ENCODE results near the gene LMCD1. TPM values are rescaled to one million over a fixed set of nuclear protein-coding genes. Genes with fewer than 3 reads are reported as not detected.

Gene LMCD1
- total and polyA plus RNA-seq, 9 donors = 114 to 221 (median 185) TPM

- peak overlapping the region; percentile 92 for H3K27ac ChIP-seq (ENCODE audit: low read length)
- no peak overlapping the region for H3K4me3 ChIP-seq (ENCODE audit: low read length)
- DNase-seq = peak; percentile 60
- H3K27me3 ChIP-seq (ENCODE audit: control insufficient read depth, insufficient read depth, low read length) = no peaks in the 10 kb centered on the region
- WGBS (ENCODE audit: insufficient coverage) = 42% methylated on average over 2 of the region's 6 CpGs
- no peaks in the 10 kb centered on the region for H3K9me3 ChIP-seq (replicated peaks; ENCODE audit: control insufficient read depth, low read depth, low read length)
- peaks cover 58% of the 10 kb centered on the region for H3K36me3 ChIP-seq (ENCODE audit: control insufficient read depth, insufficient read depth, low read length)
- peaks cover 58% of the 10 kb centered on the region for H3K4me1 ChIP-seq (ENCODE audit: control insufficient read depth, insufficient read depth, low read length)
Measured at GRCh38 chr3:8555725-8556472, 54.3 kb downstream of the LMCD1 start.

DNA sequence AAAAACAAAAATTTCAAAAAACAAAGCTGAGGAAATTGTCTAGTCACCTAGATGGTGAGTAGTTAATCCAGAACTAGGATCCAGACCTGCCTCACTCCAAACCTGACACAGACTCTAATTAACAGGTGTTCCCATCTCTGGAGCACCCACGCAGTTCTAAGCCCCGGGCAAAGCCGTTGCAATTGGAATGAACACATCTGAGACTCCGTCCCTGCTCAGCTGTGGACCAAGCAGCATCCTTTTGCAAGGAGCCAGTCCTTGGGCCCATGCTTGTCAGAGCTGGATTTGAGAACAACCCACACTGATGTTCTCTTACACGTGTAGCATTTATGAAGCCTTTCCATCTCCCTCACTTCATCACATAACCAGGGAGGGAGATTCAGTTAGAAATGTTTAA is 54.8 kb downstream of the LMCD1 start:
- H3K4me1 ChIP-seq (ENCODE audit: control insufficient read depth, insufficient read depth, low read length) = peaks cover 60% of the 10 kb centered on the region
- H3K27me3 ChIP-seq (ENCODE audit: control insufficient read depth, insufficient read depth, low read length) = no peaks in the 10 kb centered on the region
- peaks cover 55% of the 10 kb centered on the region for H3K36me3 ChIP-seq (ENCODE audit: control insufficient read depth, insufficient read depth, low read length)
- DNase-seq = no peak
- 36% methylated on average over 4 of the region's 5 CpGs for WGBS (ENCODE audit: insufficient coverage)
- no peaks in the 10 kb centered on the region for H3K9me3 ChIP-seq (replicated peaks; ENCODE audit: control insufficient read depth, low read depth, low read length)
- H3K4me3 ChIP-seq (ENCODE audit: low read length) = no peak overlapping the region
- H3K27ac ChIP-seq (ENCODE audit: low read length) = peak overlapping the region; percentile 92

- no peak overlapping the region for H3K4me3 ChIP-seq (ENCODE audit: low read length)
- peak; percentile 92 for DNase-seq
- 29% methylated on average over 3 of the region's 4 CpGs for WGBS (ENCODE audit: insufficient coverage)
- H3K27me3 ChIP-seq (ENCODE audit: control insufficient read depth, insufficient read depth, low read length) = no peaks in the 10 kb centered on the region
- H3K27ac ChIP-seq (ENCODE audit: low read length) = peak overlapping the region; percentile 45
- H3K4me1 ChIP-seq (ENCODE audit: control insufficient read depth, insufficient read depth, low read length) = peaks cover 62% of the 10 kb centered on the region
- peaks cover 47% of the 10 kb centered on the region for H3K36me3 ChIP-seq (ENCODE audit: control insufficient read depth, insufficient read depth, low read length)
- H3K9me3 ChIP-seq (replicated peaks; ENCODE audit: control insufficient read depth, low read depth, low read length) = no peaks in the 10 kb centered on the region
Measured at GRCh38 chr3:8557298-8557697, 55.7 kb downstream of the LMCD1 start.

GRCh38 chr3:8558645-8559044 is 57.0 kb downstream of the LMCD1 start:
- no peaks in the 10 kb centered on the region for H3K27me3 ChIP-seq (ENCODE audit: control insufficient read depth, insufficient read depth, low read length)
- H3K4me1 ChIP-seq (ENCODE audit: control insufficient read depth, insufficient read depth, low read length) = peaks cover 55% of the 10 kb centered on the region
- H3K36me3 ChIP-seq (ENCODE audit: control insufficient read depth, insufficient read depth, low read length) = peaks cover 40% of the 10 kb centered on the region
- WGBS (ENCODE audit: insufficient coverage) = no CpG with 5 or more reads among the region's 2 CpGs
- no peaks in the 10 kb centered on the region for H3K9me3 ChIP-seq (replicated peaks; ENCODE audit: control insufficient read depth, low read depth, low read length)
- H3K4me3 ChIP-seq (ENCODE audit: low read length) = no peak overlapping the region
- DNase-seq = no peak
- H3K27ac ChIP-seq (ENCODE audit: low read length) = no peak overlapping the region

- Histone ChIP-seq H3K4me1 (ENCODE audit: control insufficient read depth, insufficient read depth, low read length) (peaks cover 49% of the 10 kb centered on the region), H3K36me3 (ENCODE audit: control insufficient read depth, insufficient read depth, low read length) (peaks cover 41% of the 10 kb centered on the region), H3K9me3 (replicated peaks; ENCODE audit: control insufficient read depth, low read depth, low read length) (no peaks in the 10 kb centered on the region), H3K4me3 (ENCODE audit: low read length) (no peak overlapping the region), H3K27me3 (ENCODE audit: control insufficient read depth, insufficient read depth, low read length) (no peaks in the 10 kb centered on the region), H3K27ac (ENCODE audit: low read length) (no peak overlapping the region)
- DNase-seq = no peak
- WGBS (ENCODE audit: insufficient coverage) = 100% methylated on average over 5 of the region's 6 CpGs
Measured at GRCh38 chr3:8559351-8559750, 57.7 kb downstream of the LMCD1 start.

- peak; percentile 51 for DNase-seq
- Histone ChIP-seq H3K36me3 (ENCODE audit: control insufficient read depth, insufficient read depth, low read length) (peaks cover 44% of the 10 kb centered on the region), H3K27me3 (ENCODE audit: control insufficient read depth, insufficient read depth, low read length) (no peaks in the 10 kb centered on the region), H3K4me1 (ENCODE audit: control insufficient read depth, insufficient read depth, low read length) (peaks cover 38% of the 10 kb centered on the region), H3K27ac (ENCODE audit: low read length) (peak overlapping the region; percentile 64), H3K4me3 (ENCODE audit: low read length) (no peak overlapping the region), H3K9me3 (replicated peaks; ENCODE audit: control insufficient read depth, low read depth, low read length) (no peaks in the 10 kb centered on the region)
- 73% methylated on average over 1 of the region's 5 CpGs for WGBS (ENCODE audit: insufficient coverage)
Measured at GRCh38 chr3:8560366-8561007, 58.9 kb downstream of the LMCD1 start.

DNA sequence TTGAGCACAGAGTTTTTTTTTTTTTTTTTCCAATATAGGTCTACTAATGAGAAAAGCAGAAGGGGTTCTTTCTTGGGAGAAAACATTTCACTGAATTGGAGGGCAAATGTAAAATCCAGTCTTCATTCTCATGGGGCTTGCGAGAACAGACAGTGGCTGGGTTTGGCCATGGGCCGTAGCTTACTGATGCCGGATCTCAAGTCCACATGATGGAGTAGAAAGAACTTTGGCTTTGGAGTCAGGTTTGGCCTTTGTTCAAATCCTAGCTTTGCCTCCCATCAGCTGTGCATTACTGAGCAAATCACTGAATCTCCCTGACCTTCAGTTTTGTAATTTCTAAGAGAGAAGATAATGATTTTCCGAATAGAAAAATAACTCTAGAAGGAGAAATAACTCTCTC is 59.7 kb downstream of the LMCD1 start:
- Histone ChIP-seq H3K27ac (ENCODE audit: low read length) (peak overlapping the region; percentile 64), H3K4me3 (ENCODE audit: low read length) (no peak overlapping the region), H3K27me3 (ENCODE audit: control insufficient read depth, insufficient read depth, low read length) (no peaks in the 10 kb centered on the region), H3K4me1 (ENCODE audit: control insufficient read depth, insufficient read depth, low read length) (peaks cover 33% of the 10 kb centered on the region), H3K9me3 (replicated peaks; ENCODE audit: control insufficient read depth, low read depth, low read length) (no peaks in the 10 kb centered on the region), H3K36me3 (ENCODE audit: control insufficient read depth, insufficient read depth, low read length) (peaks cover 49% of the 10 kb centered on the region)
- WGBS (ENCODE audit: insufficient coverage) = 17% methylated on average over 2 of the region's 4 CpGs
- DNase-seq = peak; percentile 94

DNA sequence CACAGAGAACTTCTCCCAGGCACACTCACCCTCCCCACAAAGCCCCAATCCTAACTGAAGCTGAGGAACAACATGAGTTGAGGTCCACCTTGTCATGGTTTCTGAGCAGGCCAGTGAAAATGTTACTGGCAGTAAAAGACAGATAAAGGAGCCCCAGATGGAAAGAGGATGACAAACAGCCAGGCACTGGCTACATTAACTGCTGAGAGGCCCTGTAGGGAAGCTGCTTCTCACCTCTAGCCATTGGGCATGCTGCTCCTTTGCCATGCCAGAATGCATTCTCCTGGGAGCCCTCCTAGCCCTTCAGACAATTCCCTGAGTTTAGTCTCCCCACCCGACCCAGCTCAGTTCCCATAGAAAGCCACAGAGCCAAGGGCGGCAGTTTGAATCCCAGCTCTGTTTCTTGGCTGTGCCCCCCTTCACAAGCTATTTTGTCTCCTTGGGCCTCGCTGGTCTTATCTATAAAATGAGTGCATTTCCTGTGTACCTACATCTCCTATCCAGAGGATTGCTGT is 60.5 kb downstream of the LMCD1 start:
- no peaks in the 10 kb centered on the region for H3K27me3 ChIP-seq (ENCODE audit: control insufficient read depth, insufficient read depth, low read length)
- WGBS (ENCODE audit: insufficient coverage) = 85% methylated on average over 2 of the region's 3 CpGs
- H3K4me3 ChIP-seq (ENCODE audit: low read length) = no peak overlapping the region
- H3K36me3 ChIP-seq (ENCODE audit: control insufficient read depth, insufficient read depth, low read length) = peaks cover 50% of the 10 kb centered on the region
- peaks cover 27% of the 10 kb centered on the region for H3K4me1 ChIP-seq (ENCODE audit: control insufficient read depth, insufficient read depth, low read length)
- H3K9me3 ChIP-seq (replicated peaks; ENCODE audit: control insufficient read depth, low read depth, low read length) = no peaks in the 10 kb centered on the region
- DNase-seq = no peak
- peak overlapping the region; percentile 64 for H3K27ac ChIP-seq (ENCODE audit: low read length)

DNA sequence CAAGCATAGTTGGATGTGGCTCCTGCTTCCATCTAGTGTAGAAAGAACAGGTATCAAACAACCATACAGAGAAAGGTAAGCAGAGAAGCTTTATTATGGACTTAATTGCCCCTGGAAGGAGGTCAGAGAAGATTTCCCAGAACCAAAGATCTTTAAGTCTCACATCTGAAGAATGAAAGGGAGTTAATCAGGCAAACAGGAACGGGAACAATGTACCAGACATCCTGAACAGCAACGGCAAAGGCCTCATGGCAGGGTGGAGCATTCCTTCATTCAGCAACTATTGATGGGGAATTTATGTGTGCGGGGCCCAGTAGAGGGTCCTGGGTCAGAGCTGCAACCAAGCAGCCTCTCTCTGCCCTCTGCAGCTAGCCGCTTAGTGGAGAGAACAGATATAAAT is 61.5 kb downstream of the LMCD1 start:
- Histone ChIP-seq H3K9me3 (replicated peaks; ENCODE audit: control insufficient read depth, low read depth, low read length) (no peaks in the 10 kb centered on the region), H3K27ac (ENCODE audit: low read length) (no peak overlapping the region), H3K36me3 (ENCODE audit: control insufficient read depth, insufficient read depth, low read length) (peaks cover 50% of the 10 kb centered on the region), H3K4me1 (ENCODE audit: control insufficient read depth, insufficient read depth, low read length) (peaks cover 22% of the 10 kb centered on the region), H3K27me3 (ENCODE audit: control insufficient read depth, insufficient read depth, low read length) (no peaks in the 10 kb centered on the region), H3K4me3 (ENCODE audit: low read length) (no peak overlapping the region)
- 86% methylated on average over 1 of the region's 4 CpGs for WGBS (ENCODE audit: insufficient coverage)
- DNase-seq = no peak

DNA sequence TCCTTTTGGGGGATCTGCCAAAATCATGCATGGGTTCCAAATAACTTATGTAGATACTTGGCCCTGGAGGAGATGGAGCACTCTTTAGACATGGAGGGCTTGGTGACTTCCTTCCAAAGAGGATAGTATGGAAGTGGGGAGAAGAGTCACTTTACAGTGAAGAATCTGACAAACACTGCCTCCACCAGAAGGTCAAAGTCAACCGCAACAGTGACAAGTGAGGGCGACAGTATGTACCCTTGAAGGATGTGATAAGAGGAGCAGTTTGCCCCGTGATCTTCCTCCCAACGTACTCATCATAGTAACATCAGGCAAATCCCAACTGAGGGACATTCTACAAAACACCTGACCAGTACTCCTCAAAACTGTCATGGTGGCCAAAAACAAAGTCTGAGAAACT is 62.0 kb downstream of the LMCD1 start:
- WGBS (ENCODE audit: insufficient coverage) = no CpG with 5 or more reads among the region's 4 CpGs
- H3K27ac ChIP-seq (ENCODE audit: low read length) = no peak overlapping the region

More for the DNA sequence above, 62.0 kb downstream of the LMCD1 start:
- no peaks in the 10 kb centered on the region for H3K27me3 ChIP-seq (ENCODE audit: control insufficient read depth, insufficient read depth, low read length)
- no peaks in the 10 kb centered on the region for H3K9me3 ChIP-seq (replicated peaks; ENCODE audit: control insufficient read depth, low read depth, low read length)
- DNase-seq = no peak
- peaks cover 49% of the 10 kb centered on the region for H3K36me3 ChIP-seq (ENCODE audit: control insufficient read depth, insufficient read depth, low read length)
- no peak overlapping the region for H3K4me3 ChIP-seq (ENCODE audit: low read length)
- H3K4me1 ChIP-seq (ENCODE audit: control insufficient read depth, insufficient read depth, low read length) = peaks cover 22% of the 10 kb centered on the region

All from muscle of leg (tissue), 11 donors.